T47D (cell line): ENCODE measurements around the gene ALMS1.

Source experiments
- DNase-seq, 2 experiments: peaks; one replicate each; pipeline versions ENCODE4 v3.0.0 to v3.0.0-alpha.2; 2011 to 2012; ENCODE audit warnings: low read depth in 1 of 2, low spot score in 1 of 2
- JUND ChIP-seq: IDR thresholded peaks from 2 replicates; pipeline ENCODE4 v1.6.1; 2012; ENCODE audit warnings: low read depth
- in situ Hi-C: cut with HindIII; loops from 2 replicates; pipeline ENCODE4 v1.10.0; 2016; ENCODE audit warnings: low sequenced_read_pairs, low pct_unique_long_range_greater_than_20kb

Gene ALMS1

DNA sequence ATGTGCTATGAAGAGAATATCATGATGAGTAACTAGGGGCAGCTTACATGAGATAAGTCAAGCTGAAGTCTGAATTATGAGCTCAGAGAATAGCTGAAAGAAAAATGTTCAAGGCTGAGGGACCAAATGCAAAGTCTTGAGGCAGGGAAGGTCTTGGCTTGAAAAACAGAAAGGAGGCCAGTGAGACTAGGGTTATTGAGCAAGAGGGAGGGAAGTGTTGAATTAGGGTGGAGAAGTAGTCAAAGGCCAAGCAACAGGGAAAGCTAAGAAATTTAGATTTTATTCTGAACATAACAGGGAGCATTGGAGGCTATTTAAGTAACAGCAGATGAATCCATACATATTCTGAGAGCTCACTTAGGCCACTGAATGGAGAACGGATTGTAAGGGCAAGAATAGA lies 11.4 kb upstream of the ALMS1 start:
- no peak for DNase-seq
- in situ Hi-C loops = no loop called here
- no peak for TF ChIP-seq JUND

GRCh38 chr2:73376681-73377080 lies 9.0 kb upstream of the ALMS1 start:
- TF ChIP-seq JUND = no peak
- no peak for DNase-seq
- in situ Hi-C loops = no loop called here

GRCh38 chr2:73383036-73383435 lies 2.6 kb upstream of the ALMS1 start:
- in situ Hi-C loops = no loop called here
- TF ChIP-seq JUND = no peak
- no peak for DNase-seq

GRCh38 chr2:73385123-73385503 lies 523 bp upstream of the ALMS1 start:
- peak in 1 of 2 experiments; percentile 1 for DNase-seq
- in situ Hi-C loops = no loop called here
- no peak for TF ChIP-seq JUND

- in situ Hi-C loops = no loop called here
- DNase-seq = no peak
- TF ChIP-seq JUND = no peak
These were observed 769 bp downstream of the ALMS1 start for GRCh38 chr2:73386342-73386868.

GRCh38 chr2:73386894-73387636 lies 1.4 kb downstream of the ALMS1 start:
- no peak for TF ChIP-seq JUND
- DNase-seq = no peak
- in situ Hi-C loops = no loop called here

- in situ Hi-C loops = no loop called here
- no peak for DNase-seq
- TF ChIP-seq JUND = no peak
These were observed 16.9 kb downstream of the ALMS1 start for GRCh38 chr2:73402386-73403103.

GRCh38 chr2:73403237-73403636 lies 17.6 kb downstream of the ALMS1 start:
- TF ChIP-seq JUND = no peak
- in situ Hi-C loops = no loop called here
- DNase-seq = no peak

GRCh38 chr2:73404409-73404808 lies 18.8 kb downstream of the ALMS1 start:
- in situ Hi-C loops = no loop called here
- DNase-seq = no peak
- TF ChIP-seq JUND = no peak

DNA sequence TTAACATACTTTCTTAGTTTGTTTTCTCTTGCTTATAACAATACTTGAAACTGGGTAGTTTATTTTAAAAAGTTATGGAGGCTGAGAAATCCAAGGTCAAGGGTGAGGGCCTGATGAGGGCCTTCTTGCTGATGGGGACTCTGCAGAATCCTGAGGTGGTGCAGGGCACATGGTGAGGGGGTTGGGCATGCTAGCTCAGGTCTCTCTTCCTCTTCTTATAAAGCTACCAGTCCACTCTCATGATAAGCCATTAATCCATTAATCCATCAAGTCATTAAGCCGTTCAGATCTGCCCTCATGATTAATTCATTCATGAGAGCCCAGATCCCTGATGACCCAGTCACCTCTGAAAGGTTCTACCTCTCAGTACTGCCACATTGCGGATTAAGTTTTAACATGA lies 21.4 kb downstream of the ALMS1 start:
- in situ Hi-C loops = no loop called here
- TF ChIP-seq JUND = no peak
- no peak for DNase-seq

DNA sequence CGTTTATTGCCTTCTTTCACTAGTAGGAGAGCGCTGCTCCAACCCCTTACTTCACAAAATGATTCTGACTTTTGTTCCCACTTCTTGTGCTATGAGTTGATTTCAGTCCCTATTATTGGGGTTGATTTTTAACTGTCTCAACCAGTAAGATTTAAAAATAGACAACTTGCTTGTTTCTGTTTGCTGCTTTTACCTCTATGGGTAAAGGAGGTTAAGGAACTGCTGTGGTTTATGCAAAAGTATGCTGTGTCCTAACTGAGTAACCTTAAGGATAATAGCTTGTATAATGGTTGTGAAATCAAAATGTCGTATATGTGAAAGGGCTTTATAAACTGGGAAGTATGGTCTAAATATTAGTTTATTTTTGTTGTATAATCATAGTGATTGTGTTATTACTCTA lies 22.6 kb downstream of the ALMS1 start:
- DNase-seq = no peak
- in situ Hi-C loops = no loop called here
- no peak for TF ChIP-seq JUND

- in situ Hi-C loops = no loop called here
- no peak for DNase-seq
- TF ChIP-seq JUND = no peak
These were observed 29.1 kb downstream of the ALMS1 start for GRCh38 chr2:73414696-73415095.

- DNase-seq = no peak
- in situ Hi-C loops = no loop called here
- TF ChIP-seq JUND = no peak
These were observed 30.3 kb downstream of the ALMS1 start for GRCh38 chr2:73415906-73416305.
